HEK293T (cell line): Measurements from ENCODE around the gene ADAMTS15.

Experiments
- CTCF ChIA-PET: fragments of 350-600 bp; formaldehyde crosslinking; extraction: SDS; loops from one replicate; lab custom pipeline; 2021; ENCODE audit warnings: antibody characterized with exemption, inconsistent platforms; lab: Yijun Ruan, JAX
- POLR2A ChIA-PET: fragments of 350-600 bp; formaldehyde crosslinking; extraction: SDS; loops from one replicate; lab custom pipeline; 2020; ENCODE audit warnings: antibody characterized with exemption, inconsistent platforms; lab: Yijun Ruan, JAX
- DNase-seq: peaks from one replicate; pipeline ENCODE4 v3.0.0; 2012; ENCODE audit warnings: mixed read lengths; ENCODE audit errors: extremely low spot score
- ARNT ChIP-seq: fragments of 450-650 bp; IDR thresholded peaks from 2 replicates; pipeline ENCODE4 v1.6.1; 2017; ENCODE audit warnings: mild to moderate bottlenecking
- BHLHE40 ChIP-seq: fragments of 450-650 bp; IDR thresholded peaks from 2 replicates; pipeline ENCODE4 v1.6.1; 2016; ENCODE audit warnings: mild to moderate bottlenecking, moderate library complexity, borderline replicate concordance
- CTBP1 ChIP-seq: fragments of 450-650 bp; IDR thresholded peaks from 2 replicates; pipeline ENCODE4 v1.6.1; 2016; ENCODE audit warnings: borderline replicate concordance
- ELF4 ChIP-seq: fragments of 450-650 bp; IDR thresholded peaks from 2 replicates; pipeline ENCODE4 v1.6.1; 2017; ENCODE audit warnings: antibody characterized with exemption
- FOXA1 ChIP-seq: fragments of 450-650 bp; IDR thresholded peaks from 2 replicates; pipeline ENCODE4 v1.6.1; 2016; ENCODE audit warnings: mild to moderate bottlenecking
- FOXK2 ChIP-seq: fragments of 450-650 bp; IDR thresholded peaks from 2 replicates; pipeline ENCODE4 v1.6.1; 2016; ENCODE audit warnings: mild to moderate bottlenecking
- FOXM1 ChIP-seq: fragments of 450-650 bp; IDR thresholded peaks from 2 replicates; pipeline ENCODE4 v1.6.1; 2017; ENCODE audit warnings: mild to moderate bottlenecking, borderline replicate concordance
- HDGF ChIP-seq: fragments of 450-650 bp; IDR thresholded peaks from 2 replicates; pipeline ENCODE4 v1.6.1; 2017; ENCODE audit warnings: antibody characterized with exemption, borderline replicate concordance
- L3MBTL2 ChIP-seq: fragments of 450-650 bp; conservative IDR thresholded peaks from 2 replicates; pipeline ENCODE4 v1.6.1; 2016; ENCODE audit warnings: mild to moderate bottlenecking
- LEF1 ChIP-seq: fragments of 450-650 bp; IDR thresholded peaks from 2 replicates; pipeline ENCODE4 v1.6.1; 2017; ENCODE audit warnings: mild to moderate bottlenecking, borderline replicate concordance
- NFRKB ChIP-seq: fragments of 450-650 bp; IDR thresholded peaks from 2 replicates; pipeline ENCODE4 v1.6.1; 2016; ENCODE audit warnings: mild to moderate bottlenecking, moderate library complexity
- PKNOX1 ChIP-seq: fragments of 450-650 bp; IDR thresholded peaks from 2 replicates; pipeline ENCODE4 v1.6.1; 2016
- SP1 ChIP-seq: fragments of 450-650 bp; IDR thresholded peaks from 2 replicates; pipeline ENCODE4 v1.6.1; 2017
- SUZ12 ChIP-seq: fragments of 450-650 bp; IDR thresholded peaks from 2 replicates; pipeline ENCODE4 v1.6.1; 2016; ENCODE audit warnings: mild to moderate bottlenecking
- TARDBP ChIP-seq: fragments of 450-650 bp; IDR thresholded peaks from 2 replicates; pipeline ENCODE4 v1.6.1; 2016
- ZNF384 ChIP-seq: fragments of 450-650 bp; IDR thresholded peaks from 2 replicates; pipeline ENCODE4 v1.6.1; 2016

Gene ADAMTS15

DNA sequence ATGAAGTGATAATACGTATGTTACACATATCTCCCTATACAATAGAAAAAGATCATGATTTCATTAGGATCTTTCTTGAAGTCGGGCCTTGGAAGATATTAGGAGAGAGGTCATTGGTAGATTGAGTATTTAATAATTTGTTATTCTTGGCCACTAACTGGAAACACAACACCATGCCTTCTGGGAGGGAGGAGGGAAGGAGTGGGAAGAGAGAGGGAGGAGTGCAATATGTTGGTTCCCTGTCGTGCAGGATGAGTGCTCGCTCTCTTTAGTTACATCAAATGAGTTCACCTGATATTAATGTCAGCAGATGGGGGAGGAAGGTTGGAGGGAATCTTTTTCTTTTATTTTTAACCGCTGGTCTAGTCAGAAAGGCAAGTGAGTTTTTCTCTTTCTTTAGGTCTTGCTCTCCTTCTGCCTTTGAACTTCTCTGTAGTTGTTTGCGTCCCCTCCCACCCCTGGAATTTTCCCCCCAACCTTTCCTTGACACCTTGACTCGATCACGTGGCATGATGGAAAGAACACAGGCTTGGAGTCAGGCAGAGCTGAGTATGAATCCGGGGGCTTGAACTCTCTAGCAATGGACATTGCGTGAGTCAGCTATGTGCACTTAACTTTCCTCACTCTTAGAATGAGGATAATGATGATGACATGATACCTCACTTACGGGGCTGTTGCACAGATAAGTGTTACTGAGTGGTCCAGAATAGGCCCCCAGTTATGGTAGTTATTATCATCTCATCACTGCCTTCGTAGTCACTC is 6.2 kb downstream of the ADAMTS15 start:
- DNase-seq = no peak
- TF ChIP-seq CTBP1 = no peak
- TF ChIP-seq FOXA1 = no peak
- no peak for TF ChIP-seq SUZ12
- no peak for TF ChIP-seq FOXM1
- no peak for TF ChIP-seq L3MBTL2
- no peak for TF ChIP-seq BHLHE40
- TF ChIP-seq ELF4 = no peak
- no peak for TF ChIP-seq TARDBP
- TF ChIP-seq NFRKB = no peak
- TF ChIP-seq ZNF384 = no peak
- POLR2A ChIA-PET = no interaction called here
- CTCF ChIA-PET = no interaction called here

- DNase-seq = no peak
- no peak for TF ChIP-seq L3MBTL2
- TF ChIP-seq FOXA1 = no peak
- TF ChIP-seq PKNOX1 = no peak
- TF ChIP-seq LEF1 = no peak
- TF ChIP-seq FOXK2 = no peak
- TF ChIP-seq FOXM1 = no peak
- no peak for TF ChIP-seq SUZ12
- TF ChIP-seq SP1 = no peak
- no peak for TF ChIP-seq NFRKB
- no peak for TF ChIP-seq ZNF384
- TF ChIP-seq ELF4 = no peak
- ChIA-PET POLR2A (no interaction called here), CTCF (no interaction called here)
Observed at GRCh38 chr11:130455483-130456127, 7.2 kb downstream of the ADAMTS15 start.

- POLR2A ChIA-PET = no interaction called here
- no peak for DNase-seq
Observed at GRCh38 chr11:130456286-130456685, 7.8 kb downstream of the ADAMTS15 start.

GRCh38 chr11:130457623-130458409 is 9.4 kb downstream of the ADAMTS15 start:
- ChIA-PET CTCF (interaction anchor here (0.6 to 0.7 kb wide), 2 partner anchors 34 to 395 kb away, joined by 5 to 7 read pairs; no protein-coding TSS in a partner anchor), POLR2A (no interaction called here)
- DNase-seq = no peak
- TF ChIP-seq FOXK2 = no peak

More at GRCh38 chr11:130456286-130456685, 7.8 kb downstream of the ADAMTS15 start:
- TF ChIP-seq SUZ12 (no peak), CTBP1 (no peak), FOXM1 (no peak), SP1 (no peak), BHLHE40 (no peak), NFRKB (no peak), PKNOX1 (no peak), ARNT (no peak), ZNF384 (no peak)
- CTCF ChIA-PET = no interaction called here

DNA sequence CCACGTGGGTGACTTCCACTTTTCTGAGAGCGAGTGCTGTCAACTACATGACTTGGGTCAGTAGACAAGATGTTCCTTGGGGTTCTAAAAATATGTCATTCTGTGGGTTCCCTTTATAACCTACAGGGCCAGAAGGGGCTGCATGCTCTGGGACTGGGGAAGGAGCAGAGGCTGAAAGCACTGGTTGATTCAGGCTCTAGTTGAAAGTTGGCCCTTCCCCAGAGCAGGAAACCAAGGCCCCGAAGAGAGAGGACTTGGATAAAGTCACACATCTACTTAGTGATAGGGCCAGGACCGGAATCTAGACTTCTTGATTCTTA is 9.9 kb downstream of the ADAMTS15 start:
- DNase-seq = no peak
- CTCF ChIA-PET = interaction anchor here (0.6 kb wide), 1 partner anchor 34 kb away, joined by 5 read pairs; no protein-coding TSS in a partner anchor

More for the DNA sequence above, 9.9 kb downstream of the ADAMTS15 start:
- POLR2A ChIA-PET = no interaction called here
- TF ChIP-seq ARNT (no peak), BHLHE40 (no peak), TARDBP (no peak), FOXK2 (no peak), PKNOX1 (no peak), CTBP1 (no peak), FOXA1 (no peak), HDGF (no peak), ELF4 (no peak), ZNF384 (no peak), SP1 (no peak), L3MBTL2 (no peak), FOXM1 (no peak), SUZ12 (no peak), LEF1 (no peak), NFRKB (no peak)
